Kidney tubule cell (primary cell): ENCODE data around the gene GPC1.
A peak's percentile ranks its signal among the peaks of the same experiment; 100 is the strongest.

Experiments used
- DNase-seq: peaks from one replicate; pipeline ENCODE4 v3.0.0-alpha.2; 2018; ENCODE audit warnings: low spot score

Gene GPC1

DNA sequence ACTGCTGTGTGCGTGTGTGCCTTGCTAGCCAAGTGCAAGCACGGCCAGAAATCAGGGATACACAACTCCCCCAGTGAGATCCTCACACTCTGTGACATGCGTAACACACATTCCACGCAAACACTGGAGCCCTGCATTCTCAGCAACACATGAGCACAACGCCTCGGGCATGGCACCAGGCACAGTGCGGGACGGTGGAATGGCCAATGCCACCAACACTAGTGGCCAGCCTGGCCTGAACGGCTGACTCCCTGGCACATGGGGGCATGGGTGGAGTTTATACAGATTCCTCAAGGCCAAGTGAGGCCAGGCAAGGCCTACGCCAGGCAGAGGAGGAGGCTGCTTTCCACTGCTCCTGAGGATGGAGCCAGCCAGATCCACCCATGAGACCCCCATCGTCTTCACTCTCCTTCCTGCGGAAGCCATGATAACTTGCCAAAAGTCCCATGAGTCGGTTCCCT is 66.1 kb downstream of the GPC1 start:
- DNase-seq, result no peak

DNA sequence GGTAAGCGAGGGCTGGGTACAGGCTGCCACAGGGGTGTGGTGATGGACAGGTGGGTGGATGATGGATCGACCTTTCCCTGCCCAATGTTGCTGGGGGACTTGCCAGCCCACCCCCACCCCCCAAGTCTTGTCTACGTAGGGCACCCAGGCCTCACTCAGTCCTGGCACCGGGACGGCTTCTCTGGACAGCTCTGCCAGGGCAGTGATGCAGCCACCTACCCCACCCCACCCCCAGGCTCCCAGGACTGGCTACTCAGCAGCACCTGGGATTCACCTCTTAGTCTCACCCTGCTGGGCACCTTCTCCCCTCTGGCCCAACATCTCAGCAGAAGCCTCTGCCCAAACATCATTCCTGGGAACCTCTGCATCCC is 66.6 kb downstream of the GPC1 start:
- no peak for DNase-seq

DNA sequence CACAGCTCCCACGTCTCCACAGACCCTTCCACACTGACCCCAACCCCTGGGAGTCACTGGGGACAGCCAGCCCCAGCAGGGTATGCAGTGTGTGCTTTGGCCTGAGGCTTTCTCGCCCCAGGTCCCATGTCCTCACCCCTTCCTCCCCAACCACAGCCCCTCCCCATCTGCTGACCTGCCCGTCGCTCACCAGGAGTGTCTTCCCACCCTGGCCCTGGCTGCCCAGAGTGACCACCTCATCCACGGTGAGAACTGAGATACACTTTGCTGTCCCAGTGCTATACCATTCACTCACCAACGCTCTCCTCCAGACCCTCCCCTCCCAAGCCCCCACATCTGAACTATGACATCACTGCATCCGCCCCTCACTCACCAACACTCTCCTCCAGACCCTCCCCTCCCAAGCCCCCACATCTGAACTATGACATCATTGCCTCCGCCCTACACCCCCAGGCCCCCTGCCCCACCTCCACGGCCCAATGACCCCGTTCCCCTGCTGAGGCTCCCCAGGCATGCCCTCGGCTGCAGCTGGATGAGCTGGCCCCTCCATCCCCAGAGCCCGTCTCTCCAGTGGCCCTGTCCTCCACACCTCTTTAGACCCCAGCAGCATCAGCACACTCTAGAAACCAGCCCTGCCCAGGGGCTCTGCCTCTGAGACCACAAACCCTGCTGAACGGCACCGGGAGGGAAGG is 67.1 kb downstream of the GPC1 start:
- DNase-seq, result no peak

DNA sequence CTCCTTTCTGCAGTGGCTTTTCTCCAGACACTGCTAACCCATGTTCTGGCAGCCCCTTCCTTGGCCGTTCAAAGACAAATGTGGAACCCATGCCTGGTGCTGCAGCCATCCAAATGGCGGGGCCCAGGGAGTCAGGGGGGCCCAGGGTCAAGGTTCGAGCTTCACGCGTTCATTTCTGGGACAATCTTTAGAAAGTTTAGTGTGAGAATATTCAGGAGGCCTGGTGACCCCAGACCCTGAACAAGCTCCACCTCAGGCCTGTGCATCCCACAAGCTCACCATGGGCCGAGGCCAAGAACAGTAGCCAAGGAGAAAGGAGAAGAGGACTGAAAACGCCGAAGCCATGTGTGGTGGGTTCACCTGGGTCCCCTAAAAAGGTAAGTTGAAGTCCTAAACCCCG is 67.9 kb downstream of the GPC1 start:
- DNase-seq, result no peak

DNA sequence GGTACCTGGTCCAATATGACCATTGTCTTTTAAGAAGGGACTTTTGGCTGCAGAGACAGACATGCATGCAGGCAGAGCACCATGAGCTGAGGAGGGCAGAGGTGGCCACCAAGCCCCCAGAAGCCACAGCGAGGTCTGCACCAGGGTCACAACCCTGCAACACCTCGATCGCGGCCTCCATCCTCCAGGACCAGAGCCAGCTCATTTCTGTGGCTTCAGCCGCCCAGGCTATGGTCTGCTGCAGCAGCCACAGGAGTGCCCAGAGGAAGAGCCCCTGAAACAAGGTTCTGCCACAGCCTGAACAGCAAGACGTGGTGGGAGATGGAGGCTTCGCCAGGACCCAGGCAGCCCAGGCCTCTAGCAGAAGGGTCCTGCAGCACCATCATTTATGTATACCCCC is 68.4 kb downstream of the GPC1 start:
- DNase-seq, result no peak

DNA sequence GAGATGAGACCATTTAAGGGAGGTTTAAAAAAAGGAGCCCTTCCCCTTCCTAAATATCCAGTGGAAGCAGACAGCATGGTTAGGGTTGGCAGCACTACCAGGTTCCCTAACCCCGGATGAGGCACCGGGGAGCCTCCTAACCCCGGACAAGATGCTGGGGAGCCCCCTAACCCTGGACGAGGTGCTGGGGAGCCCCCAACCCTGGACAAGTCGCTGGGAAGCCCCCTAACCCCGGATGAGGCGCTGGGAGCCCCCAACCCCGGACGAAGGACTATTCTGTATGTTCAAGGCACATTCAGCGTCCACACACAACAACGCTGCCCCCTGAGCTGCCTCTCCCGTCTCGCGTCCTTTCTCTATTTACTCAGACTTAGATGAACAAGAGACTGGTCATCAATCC is 70.4 kb downstream of the GPC1 start:
- DNase-seq, result no peak

DNA sequence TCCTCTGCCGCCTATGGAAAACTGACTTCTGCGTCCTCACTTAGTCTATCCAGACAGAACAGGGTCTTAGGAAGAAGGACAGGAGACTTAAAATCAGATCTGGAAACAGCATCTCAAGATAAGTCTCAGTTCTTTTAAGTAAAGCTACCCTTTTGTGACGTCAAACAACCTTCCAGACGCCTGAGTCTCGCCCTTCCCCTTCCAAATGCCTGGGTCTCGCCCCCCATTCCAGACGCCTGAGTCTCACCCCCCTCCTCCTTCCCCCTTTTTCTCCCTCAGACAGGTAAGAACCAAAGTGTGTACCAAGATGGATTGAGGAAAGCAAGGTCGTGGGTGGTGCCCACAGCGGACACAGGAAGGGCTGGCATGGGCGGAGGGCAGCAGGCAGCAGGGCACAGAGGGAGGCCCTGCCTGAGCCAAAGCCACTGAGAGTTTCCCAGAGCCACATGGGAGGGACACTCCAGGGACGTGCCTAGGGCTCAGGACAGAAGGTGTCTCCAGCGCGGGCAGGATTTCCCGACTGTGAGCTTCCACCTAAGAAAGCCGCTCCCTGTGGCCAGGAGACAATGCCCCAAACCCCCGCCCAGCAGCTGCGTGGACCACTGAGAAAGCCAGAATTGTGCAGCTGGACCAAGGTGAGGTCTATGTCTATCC is 71.1 kb downstream of the GPC1 start:
- no peak for DNase-seq

DNA sequence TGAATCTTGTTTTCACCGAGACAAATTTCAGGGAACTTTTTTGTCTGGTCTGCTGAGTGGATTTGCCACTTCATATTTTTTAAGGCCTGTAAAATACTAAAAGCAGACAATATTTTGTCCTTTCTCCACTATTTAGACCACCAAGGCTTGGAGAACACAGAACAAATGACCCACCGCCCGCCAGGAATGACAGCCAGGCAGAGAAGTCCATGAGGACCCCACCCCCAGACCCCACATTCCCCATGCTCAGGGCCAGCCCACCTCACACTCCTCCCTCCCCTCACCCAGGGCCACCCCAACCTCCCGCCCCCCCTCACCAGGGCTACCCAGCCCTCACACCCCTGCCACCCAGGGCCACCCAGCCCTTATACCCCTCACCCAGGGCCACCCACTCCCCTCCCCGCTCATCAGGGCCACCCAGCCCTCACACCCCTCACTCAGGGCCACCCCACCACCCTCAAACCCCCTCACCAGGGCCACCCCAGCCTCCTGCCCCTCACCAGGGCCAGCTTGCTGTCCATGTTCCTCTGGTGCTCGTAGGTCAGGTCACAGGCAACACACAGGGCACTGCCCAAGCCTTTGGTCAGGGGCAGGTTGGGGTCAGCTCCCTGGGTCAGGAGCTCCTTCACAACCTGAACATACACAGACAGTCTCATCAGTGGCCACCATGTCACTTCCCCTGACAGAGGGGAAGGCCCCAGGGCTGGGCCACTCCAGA is 71.8 kb downstream of the GPC1 start:
- DNase-seq, result no peak

DNA sequence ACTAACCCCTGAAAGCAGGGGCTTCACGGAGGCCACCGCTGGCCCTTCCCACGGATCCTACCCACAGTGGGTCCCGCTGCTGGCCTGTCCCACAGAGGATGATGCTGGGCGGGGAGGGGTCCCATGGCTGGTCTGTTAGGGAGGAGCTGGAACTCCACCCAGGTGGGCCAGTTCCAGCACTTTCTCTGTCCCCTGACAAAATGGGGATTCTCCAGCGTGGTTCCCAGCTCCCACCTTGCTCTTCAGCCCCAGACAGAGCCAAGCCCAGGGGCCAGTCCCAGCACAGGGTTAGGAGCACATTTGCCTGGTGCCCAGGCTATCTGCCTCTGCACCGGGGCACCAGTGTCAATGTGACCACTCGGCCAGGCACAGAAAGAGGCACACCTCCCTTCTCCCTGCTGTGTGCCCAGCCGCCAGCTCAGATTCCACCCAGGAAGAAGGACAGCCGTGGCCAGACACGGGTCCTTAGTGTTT is 72.4 kb downstream of the GPC1 start:
- no peak for DNase-seq

DNA sequence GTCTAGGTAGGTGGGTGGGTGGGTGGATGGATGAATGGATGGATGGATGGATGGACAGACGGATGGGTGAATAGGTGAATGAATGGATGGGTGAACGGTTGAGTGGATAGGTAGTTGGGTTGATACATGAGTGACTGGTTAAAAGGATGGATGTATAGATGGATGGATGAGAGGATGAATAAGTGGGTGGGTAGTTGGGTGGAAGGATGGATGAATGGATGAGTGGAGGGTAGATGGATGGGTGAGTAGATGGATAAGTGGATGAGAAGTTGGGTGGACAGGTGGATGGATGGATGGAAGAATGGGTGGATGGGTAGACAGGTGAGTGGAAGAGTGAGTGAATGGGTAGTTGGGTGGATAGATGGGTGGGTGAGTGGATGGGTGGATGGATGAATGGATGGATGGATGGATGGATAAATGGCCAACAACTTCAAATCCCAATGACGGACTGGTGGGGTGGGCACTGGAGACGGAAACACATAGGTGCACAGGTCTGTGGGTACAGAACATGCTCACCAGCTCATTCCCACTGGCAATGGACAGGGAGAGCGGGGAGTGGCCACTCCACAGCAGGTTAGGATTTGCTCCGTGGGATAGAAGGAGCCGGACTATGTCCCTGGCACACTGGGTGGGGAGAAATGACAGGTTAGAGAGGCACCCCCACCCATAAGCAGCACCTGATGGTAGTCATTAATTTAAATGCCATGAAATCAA is 73.5 kb downstream of the GPC1 start:
- DNase-seq, result no peak

DNA sequence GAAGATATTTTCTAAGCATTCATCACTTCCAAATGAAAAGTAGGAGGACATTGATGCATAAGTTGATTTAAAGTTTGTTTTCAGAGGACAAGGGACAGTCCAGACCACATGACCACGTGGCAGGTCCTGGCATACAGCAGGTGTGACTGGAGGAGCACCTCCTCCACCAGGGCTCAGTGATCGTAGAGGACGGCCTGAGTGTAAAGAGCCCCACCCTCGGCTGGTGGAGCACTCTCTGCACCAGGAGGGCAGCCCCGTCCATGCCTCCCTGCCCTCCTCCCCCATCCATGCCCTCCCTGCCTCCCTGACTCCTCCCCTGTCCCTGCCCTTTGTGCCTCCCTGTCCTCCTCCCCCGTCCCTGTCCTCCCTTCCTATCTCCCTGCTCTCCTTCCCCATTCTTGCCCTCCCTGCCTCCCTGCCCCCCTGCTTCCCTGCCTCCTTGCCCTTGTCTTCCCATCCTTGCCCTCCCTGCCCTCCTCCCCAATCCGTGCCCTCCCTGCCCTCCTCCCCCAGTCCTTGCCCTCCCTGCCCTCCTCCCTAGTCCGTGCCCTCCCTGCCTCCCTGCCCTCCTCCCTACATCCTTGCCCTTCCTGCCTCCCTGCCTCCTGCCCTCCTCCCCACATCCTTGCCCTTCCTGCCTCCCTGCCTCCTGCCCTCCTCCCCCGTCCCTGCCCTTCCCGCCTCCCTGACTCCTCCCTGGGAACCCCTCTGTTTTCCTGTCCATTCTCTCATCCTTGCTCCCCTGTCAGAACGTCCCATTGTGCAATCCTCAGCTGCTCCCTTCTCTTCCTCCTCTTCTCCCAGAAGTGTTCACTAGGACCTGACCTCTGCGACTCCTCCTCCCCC is 74.4 kb downstream of the GPC1 start:
- no peak for DNase-seq

DNA sequence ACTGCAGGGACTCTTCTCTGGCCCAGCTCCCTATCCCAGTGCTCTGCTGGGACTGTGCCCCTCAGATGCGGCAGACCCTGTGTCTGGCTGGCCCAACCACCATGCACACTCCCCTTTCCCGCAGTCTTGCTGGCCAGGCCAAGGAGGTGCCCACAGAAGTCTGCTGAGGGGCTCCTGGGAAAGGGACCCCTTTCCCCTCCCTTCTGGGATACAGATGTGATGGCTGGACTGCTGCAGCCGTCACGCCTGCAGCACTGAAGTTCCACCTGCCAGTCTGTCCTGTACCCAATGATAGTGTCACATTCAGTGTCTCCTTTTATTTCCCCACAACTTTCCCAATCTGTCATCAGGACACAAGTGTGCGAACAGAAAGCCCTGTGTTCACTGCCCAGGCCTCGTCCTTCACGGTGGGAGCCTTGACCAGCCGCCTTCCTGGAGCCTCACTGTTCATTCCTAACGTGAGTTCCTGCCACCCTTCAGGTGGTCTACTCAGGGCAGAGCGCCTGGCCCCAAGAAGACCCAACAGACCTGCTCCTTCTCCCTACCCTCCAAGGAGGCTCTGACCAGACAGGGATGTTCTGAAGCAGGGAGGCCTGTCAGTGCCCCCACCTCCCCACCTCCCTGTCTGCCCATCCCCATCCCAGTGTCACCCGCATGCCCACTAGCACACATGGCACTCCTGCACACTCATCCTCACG is 75.2 kb downstream of the GPC1 start:
- DNase-seq, result no peak

DNA sequence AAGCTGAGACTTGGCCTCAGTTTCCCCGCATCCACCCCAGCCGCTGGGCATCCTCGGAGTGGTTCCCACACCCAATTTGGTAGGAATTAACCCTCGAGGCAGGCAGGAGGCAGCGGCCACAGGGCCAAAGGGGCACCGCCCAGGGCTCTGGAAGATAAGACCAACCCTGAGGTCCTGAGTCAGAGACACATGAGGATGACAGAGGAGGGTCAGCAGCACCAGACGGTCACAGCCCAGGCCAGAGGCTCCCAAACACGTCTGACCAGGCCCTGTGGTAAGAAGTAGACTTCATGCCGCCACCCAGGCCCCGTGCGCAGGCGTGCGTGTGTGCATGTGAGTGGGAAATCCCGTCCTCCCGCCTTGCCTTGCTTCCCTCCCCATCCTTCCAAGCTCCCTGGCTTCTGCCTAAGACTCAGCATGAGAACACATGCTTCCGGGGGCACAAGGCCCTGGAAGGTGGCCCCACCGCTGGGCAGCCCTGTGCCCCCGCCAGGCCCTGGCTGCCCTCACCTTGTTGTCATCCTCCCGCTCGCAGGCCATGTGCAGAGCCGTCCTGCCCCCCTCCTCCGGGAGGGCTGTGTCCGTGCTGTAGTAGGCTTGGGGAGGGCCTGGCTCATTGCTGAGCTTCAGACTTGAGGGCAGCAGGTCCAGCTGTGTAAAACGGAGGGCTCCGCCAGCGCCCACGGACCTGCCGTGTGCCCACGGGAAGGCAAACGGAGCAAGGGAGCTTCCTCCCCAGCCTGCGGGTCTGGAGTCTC is 76.1 kb downstream of the GPC1 start:
- DNase-seq, result no peak

DNA sequence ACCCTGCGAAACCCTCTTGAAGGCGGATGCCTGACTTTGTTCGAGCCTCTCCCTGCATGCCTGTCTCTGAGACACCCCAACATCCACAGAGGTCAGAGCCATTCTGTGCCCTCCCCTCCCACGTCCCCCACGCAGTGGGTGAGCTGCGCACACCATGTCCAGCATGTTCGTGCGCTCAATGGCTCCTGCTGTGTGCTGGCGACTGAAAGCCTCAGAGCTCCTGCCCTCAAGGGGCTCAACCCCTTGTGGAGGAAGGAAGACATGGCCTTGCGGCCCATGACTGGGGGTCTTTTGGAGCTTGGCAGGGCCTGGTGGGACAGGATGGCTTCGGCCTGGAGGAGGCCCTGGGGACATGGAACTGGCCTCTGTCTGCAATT is 76.6 kb downstream of the GPC1 start:
- DNase-seq, result no peak

DNA sequence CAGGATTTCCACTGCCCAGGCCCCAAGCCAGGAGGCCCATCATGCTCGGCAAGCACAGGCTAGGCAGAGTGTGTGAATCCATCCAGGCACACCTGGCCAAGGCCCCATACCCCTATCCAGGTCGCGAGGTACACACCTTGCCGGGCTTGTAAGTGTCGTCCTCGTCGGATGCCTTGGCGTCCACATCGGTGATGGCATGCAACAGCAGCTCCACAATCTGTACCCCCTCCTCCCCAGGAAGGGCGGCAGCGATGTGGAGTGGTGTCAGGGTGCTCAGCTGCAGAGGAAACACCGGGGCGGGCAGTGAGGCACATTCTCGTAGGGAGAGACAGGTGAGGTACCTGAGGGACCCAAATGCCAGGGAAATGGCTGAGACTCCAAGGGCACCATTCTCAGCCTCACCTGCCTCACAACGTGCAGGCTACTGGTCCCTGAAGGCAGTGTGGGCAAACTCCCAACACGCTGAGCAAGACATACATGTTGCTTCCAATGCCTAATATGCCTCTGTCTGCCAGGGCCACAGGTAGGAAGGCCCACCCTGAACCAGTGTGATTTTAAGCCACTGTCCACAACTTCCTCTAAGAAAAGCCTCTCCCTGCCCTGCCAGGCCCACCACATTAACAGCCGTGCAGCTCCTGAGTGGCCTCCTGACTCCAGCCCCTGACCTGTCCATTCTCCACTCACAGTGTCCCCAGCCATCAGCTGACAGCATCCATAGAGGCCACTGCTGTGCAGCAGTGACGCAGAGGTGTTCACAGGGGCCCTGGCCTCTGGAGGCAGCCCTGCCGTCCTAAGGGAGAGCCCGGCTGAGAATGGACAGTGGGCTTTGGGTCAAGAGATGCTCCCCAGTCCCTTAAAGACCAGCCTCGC is 77.4 kb downstream of the GPC1 start:
- DNase-seq, result no peak

DNA sequence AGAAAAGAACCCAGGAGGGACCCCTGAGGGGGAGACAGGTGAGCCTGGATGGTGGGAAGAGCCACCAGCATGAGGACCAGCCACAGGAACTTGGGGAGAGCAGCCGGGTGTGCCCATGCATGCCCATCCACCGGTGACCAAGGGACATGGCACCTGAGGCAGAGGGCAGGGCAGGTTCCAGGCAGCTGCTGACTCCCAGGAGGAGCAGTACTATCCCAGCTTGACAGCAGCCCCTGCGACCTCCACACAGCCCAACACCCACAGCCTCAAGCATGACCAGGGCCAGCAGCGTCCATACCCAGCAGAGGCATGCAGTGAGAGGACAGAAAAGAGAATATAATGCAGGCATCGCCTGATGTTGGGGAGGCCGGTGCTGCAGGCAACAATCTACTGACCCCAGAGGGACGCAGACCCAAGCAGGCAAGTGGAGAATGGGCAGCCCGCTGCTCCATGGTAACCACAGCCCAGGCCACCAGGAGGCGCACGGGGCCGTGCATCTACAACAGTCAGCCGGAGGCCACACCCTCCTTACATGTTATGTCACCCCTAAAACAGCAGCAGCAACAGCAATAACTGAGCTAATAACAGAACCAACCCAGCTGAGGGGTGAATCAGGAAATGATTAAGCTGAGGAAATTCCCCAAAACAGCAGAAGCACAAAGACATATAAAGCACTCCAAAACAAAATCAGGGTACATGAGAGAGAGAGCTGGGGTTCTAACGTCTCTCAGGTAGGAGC is 78.3 kb downstream of the GPC1 start:
- peak; percentile 73 for DNase-seq

DNA sequence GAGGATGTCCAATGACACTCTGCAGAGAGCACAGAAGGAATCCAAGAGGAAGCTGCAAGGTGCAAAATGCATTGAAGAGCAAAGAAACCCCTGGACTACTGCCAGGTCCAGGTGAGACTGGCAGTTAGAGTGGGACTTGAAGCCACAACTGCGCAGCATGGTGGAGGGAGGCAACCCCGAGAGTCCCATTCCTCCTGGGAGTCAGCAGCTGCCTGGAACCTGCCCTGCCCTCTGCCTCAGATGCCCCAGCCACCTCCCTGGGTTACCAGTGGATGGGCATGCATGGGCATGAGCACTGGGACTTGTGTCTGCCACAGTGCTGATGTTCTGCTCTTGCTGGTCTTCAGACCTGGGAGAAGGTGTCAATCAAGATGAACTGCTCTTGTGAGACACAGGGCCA is 79.2 kb downstream of the GPC1 start:
- no peak for DNase-seq

DNA sequence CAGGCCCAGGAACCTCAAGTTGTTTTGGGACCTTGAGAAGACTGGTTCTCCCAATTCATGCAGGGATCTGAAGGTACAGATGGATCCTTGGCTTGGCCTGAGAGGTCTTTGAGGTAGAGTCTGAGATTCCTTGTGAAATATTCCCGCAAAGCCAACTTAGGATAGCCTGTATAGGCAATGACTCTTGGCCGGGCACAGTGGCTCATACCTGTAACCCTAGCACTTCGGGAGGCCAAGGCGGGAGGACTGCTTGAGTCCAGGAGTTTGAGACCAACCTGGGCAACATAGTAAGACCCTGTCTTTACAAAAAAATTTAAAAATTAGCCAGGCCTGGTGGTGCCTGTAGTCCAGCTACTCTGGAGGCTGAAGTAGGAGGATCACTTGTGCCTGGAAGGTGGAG is 81.9 kb downstream of the GPC1 start:
- no peak for DNase-seq
